ENCODE results near the gene COA4.

The COA4 gene

DNA sequence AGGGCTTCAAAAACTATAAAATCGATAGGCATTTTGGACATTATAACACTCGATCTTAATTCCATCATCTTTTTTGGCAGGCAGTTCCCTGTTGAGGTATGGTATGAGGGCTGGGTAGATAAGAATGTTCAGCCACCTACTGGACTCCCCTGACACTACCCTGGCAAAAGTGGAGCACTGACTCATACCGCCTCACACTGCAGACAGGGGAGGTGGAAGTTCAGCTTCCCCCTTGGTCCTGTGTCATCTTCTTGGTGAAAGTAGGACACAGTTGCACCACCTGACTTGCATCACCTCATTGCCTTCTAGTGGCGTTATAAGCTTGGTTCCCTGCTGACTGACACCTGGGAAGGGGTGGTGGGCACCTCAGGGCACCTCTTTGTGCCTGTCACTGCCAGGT lies 30.5 kb upstream of the COA4 start:
- no peak overlapping the region for H3K4me3 ChIP-seq (replicated peaks; ENCODE audit: low read depth, low read length)
- TF ChIP-seq, protein P1, sequence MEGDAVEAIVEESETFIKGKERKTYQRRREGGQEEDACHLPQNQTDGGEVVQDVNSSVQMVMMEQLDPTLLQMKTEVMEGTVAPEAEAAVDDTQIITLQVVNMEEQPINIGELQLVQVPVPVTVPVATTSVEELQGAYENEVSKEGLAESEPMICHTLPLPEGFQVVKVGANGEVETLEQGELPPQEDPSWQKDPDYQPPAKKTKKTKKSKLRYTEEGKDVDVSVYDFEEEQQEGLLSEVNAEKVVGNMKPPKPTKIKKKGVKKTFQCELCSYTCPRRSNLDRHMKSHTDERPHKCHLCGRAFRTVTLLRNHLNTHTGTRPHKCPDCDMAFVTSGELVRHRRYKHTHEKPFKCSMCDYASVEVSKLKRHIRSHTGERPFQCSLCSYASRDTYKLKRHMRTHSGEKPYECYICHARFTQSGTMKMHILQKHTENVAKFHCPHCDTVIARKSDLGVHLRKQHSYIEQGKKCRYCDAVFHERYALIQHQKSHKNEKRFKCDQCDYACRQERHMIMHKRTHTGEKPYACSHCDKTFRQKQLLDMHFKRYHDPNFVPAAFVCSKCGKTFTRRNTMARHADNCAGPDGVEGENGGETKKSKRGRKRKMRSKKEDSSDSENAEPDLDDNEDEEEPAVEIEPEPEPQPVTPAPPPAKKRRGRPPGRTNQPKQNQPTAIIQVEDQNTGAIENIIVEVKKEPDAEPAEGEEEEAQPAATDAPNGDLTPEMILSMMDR (IDR thresholded peaks at IDR 0.05; ENCODE audit: low read depth, low read length, missing control alignments), result no peak
- peak; percentile 10 for DNase-seq (ENCODE audit: extremely low read depth, low read depth)

DNA sequence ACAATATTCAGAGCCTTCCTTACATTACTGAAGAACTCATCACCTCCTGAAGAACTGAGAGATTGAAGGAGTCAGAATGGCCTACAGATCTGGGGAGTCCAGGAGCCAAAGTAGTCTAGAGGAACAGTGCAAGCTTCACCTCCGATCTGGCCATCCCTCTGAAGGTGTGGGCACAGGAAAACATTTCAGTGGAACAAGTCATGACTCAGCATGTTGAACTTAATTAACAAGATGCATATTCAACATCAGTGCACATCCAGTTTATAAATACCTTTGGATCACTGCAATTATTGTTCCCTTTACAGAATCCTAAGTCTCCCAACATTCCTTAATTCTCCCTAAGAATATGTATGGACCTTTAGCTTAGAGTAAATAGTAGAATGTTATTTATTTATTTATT lies 25.7 kb upstream of the COA4 start:
- DNase-seq (ENCODE audit: extremely low read depth, low read depth), result no peak
- TF ChIP-seq, protein P1 (IDR thresholded peaks at IDR 0.05; ENCODE audit: low read depth, low read length, missing control alignments), result no peak
- H3K4me3 ChIP-seq (replicated peaks; ENCODE audit: low read depth, low read length), result no peak overlapping the region

DNA sequence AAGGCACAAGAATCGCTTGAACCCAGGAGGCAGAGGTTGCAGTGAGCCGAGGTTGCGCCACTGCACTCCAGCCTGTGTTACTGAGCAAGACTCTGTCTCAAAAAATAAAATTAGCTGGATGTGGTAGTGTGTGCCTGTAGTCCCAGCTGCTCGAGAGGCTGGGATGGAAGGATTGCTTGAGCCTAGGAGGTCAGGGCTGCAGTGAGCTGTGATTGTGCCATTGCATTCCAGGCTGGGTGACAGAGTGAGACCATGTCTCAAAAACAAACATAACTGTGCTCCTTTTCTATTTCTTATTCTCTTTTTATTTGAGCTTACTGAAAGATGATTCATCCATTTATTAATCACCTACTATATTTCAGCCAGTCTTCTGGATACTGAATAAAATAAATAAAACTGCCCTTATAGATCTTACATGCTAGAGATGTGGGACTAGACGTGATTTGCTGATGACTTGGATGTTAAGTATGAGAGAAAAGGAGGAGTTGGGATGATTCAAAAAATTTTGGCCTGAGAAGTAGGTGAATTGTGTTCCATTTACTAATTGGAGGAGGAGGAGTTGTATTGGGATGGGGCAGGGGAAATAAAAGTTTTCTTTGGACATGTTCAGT lies 18.2 kb upstream of the COA4 start:
- DNase-seq (ENCODE audit: extremely low read depth, low read depth), result no peak
- TF ChIP-seq, protein P1 (IDR thresholded peaks at IDR 0.05; ENCODE audit: low read depth, low read length, missing control alignments), result no peak
- H3K4me3 ChIP-seq (replicated peaks; ENCODE audit: low read depth, low read length), result no peak overlapping the region

DNA sequence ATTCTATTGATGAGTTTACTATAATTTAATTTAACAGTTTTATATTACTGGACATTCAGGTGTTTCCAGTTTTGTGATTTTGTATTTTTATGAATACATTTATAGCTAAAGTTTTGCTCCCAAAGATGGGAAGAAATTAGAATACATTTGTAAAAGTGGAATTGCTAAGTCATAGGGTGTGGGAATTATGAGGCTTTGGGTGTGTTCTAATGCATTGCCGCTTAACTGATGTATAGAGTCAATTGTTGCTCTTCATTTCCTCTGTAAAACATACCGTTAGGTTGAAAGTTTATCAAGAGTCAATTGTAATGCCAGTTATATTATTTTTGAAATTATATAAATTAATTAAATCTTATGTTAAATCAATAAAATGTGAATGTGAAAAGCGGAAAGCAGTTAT lies 16.4 kb upstream of the COA4 start:
- H3K4me3 ChIP-seq (replicated peaks; ENCODE audit: low read depth, low read length), result no peak overlapping the region
- DNase-seq (ENCODE audit: extremely low read depth, low read depth), result no peak
- TF ChIP-seq, protein P1 (IDR thresholded peaks at IDR 0.05; ENCODE audit: low read depth, low read length, missing control alignments), result no peak

DNA sequence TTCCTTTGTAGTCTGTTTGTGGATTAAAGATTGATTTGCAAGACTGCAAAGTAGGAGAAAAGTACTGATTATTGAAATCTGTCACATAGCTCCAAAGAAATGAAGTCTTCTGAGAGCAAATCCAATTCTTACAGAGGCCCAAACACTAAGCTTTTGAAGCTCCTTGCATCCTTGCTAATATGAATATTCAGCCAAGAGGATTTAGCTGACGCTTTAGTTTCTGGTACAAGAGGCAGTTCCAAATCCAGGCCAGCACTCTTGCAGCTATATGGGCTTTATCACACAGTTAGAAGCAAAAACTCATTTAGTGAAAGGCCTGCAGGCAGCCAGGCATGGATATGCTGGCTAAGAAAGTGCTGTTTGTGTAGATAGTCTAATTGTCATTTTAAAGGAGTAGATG lies 12.9 kb upstream of the COA4 start:
- no peak overlapping the region for H3K4me3 ChIP-seq (replicated peaks; ENCODE audit: low read depth, low read length)
- TF ChIP-seq, protein P1 (IDR thresholded peaks at IDR 0.05; ENCODE audit: low read depth, low read length, missing control alignments), result no peak
- DNase-seq (ENCODE audit: extremely low read depth, low read depth), result no peak

DNA sequence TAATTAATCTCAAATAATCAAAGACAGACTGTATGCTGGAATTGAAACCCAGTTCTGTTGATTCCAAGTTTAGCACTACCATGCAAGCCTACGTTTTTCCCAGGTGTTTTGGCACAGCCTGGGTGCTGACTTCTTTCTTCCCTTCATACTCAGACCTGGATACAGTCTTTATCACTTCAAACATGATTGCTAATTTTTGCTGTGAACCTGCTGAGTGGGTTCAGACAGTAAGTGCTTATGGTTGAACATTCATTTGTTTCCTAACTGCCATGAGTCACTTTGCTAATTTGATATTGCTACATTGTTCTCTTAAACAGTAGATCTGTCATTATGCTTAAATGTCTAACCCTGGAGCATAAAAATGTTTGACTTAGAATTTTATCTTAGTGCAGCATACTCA lies 12.4 kb upstream of the COA4 start:
- no peak overlapping the region for H3K4me3 ChIP-seq (replicated peaks; ENCODE audit: low read depth, low read length)
- no peak for DNase-seq (ENCODE audit: extremely low read depth, low read depth)
- TF ChIP-seq, protein P1 (IDR thresholded peaks at IDR 0.05; ENCODE audit: low read depth, low read length, missing control alignments), result no peak

DNA sequence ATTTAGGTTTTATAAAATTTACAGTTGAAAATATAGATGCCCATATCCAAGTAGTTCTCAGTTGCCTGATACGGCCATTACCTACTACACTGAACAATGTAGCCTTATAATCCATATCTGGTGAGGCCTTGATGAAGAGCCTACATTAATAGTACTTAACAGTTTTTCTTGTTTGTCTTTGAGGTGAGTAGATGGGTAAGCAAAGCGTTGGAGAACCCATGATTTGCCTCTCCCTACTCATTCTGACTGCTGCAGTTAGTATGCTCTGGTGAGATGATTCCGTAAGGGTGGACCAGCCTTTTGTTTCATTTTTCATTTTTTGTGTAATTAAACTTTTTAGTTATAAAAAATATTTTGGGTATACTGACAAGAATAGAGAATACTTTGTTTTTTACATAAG lies 11.6 kb upstream of the COA4 start:
- DNase-seq (ENCODE audit: extremely low read depth, low read depth), result no peak
- TF ChIP-seq, protein P1 (IDR thresholded peaks at IDR 0.05; ENCODE audit: low read depth, low read length, missing control alignments), result no peak
- no peak overlapping the region for H3K4me3 ChIP-seq (replicated peaks; ENCODE audit: low read depth, low read length)
